T47D (cell line): Measurements from ENCODE around the gene DPP8.

Experiments used
- DNase-seq, 2 experiments: peaks; one replicate each; pipeline versions ENCODE4 v3.0.0 to v3.0.0-alpha.2; 2011 to 2012; ENCODE audit warnings: low read depth in 1 of 2, low spot score in 1 of 2
- JUND ChIP-seq: IDR thresholded peaks from 2 replicates; pipeline ENCODE4 v1.6.1; 2012; ENCODE audit warnings: low read depth
- in situ Hi-C: cut with HindIII; loops from 2 replicates; pipeline ENCODE4 v1.10.0; 2016; ENCODE audit warnings: low sequenced_read_pairs, low pct_unique_long_range_greater_than_20kb

DPP8 gene

GRCh38 chr15:65540314-65540713 is 22.8 kb upstream of the DPP8 start:
- DNase-seq: no peak
- TF ChIP-seq JUND: no peak
- in situ Hi-C loops: no loop called here

GRCh38 chr15:65535192-65535591 is 17.7 kb upstream of the DPP8 start:
- TF ChIP-seq JUND: no peak
- no peak for DNase-seq
- in situ Hi-C loops: no loop called here

- no peak for DNase-seq
- TF ChIP-seq JUND: no peak
- in situ Hi-C loops: no loop called here
Measured at GRCh38 chr15:65533057-65533756, 15.7 kb upstream of the DPP8 start.

- DNase-seq: no peak
- in situ Hi-C loops: no loop called here
- no peak for TF ChIP-seq JUND
Measured at GRCh38 chr15:65532738-65533051, 15.2 kb upstream of the DPP8 start.

GRCh38 chr15:65530318-65531111 is 13.0 kb upstream of the DPP8 start, which contains the start of gene HACD3:
Gene HACD3, plus strand, starts transcription at chr15:65530463. Its CDS starts 169 bp downstream, at chr15:65530632.
- in situ Hi-C loops: no loop called here
- no peak for TF ChIP-seq JUND
- DNase-seq: peak; percentile 85 to 91

GRCh38 chr15:65529762-65530317 is 12.4 kb upstream of the DPP8 start:
- no peak for DNase-seq
- in situ Hi-C loops: no loop called here
- TF ChIP-seq JUND: no peak

GRCh38 chr15:65528461-65529060 is 11.1 kb upstream of the DPP8 start:
- in situ Hi-C loops: no loop called here
- DNase-seq: no peak
- TF ChIP-seq JUND: no peak

- in situ Hi-C loops: no loop called here
- no peak for DNase-seq
- TF ChIP-seq JUND: no peak
Measured at GRCh38 chr15:65525622-65526021, 8.1 kb upstream of the DPP8 start.

- no peak for DNase-seq
- no peak for TF ChIP-seq JUND
- in situ Hi-C loops: no loop called here
Measured at GRCh38 chr15:65524226-65524625, 6.7 kb upstream of the DPP8 start.

- no peak for DNase-seq
- no peak for TF ChIP-seq JUND
- in situ Hi-C loops: no loop called here
Measured at GRCh38 chr15:65521350-65521749, 3.9 kb upstream of the DPP8 start.

- TF ChIP-seq JUND: no peak
- DNase-seq: no peak
- in situ Hi-C loops: no loop called here
Measured at GRCh38 chr15:65518633-65519285, 1.3 kb upstream of the DPP8 start.

GRCh38 chr15:65517866-65518207 is 348 bp upstream of the DPP8 start:
- DNase-seq: no peak
- in situ Hi-C loops: no loop called here
- no peak for TF ChIP-seq JUND
